Esophagus squamous epithelium (tissue), 5 donors: ENCODE results near the gene ASTL. TPM values are rescaled to one million over a fixed set of nuclear protein-coding genes. Genes with fewer than 3 reads are reported as not detected.

Experiments
- DNase-seq: peaks from one replicate; lab custom pipeline; 2025; lab: John Stamatoyannopoulos, UW
- H3K27ac ChIP-seq, 4 donors: fragments of 200-600 bp; sonication (generic); one replicate each; pipeline ENCODE4 v1.5.1; 2016 to 2019; ENCODE audit warnings: mild to moderate bottlenecking in 1 of 4
- H3K27me3 ChIP-seq, 4 donors: fragments of 200-600 bp; sonication (generic); 1 replicate in 3 of 4; 2 replicates in 1 of 4; pipeline versions ENCODE4 v1.5.1 to v1.6.0; 2017 to 2021; ENCODE audit warnings: antibody characterized with exemption in 1 of 4
- H3K36me3 ChIP-seq, 3 donors: fragments of 200-600 bp; sonication (generic); one replicate each; pipeline ENCODE4 v1.5.1; 2016 to 2019
- H3K4me1 ChIP-seq, 3 donors: fragments of 200-600 bp; sonication (generic); one replicate each; pipeline ENCODE4 v1.5.1; 2017 to 2019
- H3K4me3 ChIP-seq, 4 donors: fragments of 200-600 bp; sonication (generic); 1 replicate in 3 of 4; 2 replicates in 1 of 4; pipeline ENCODE4 v1.5.1; 2016 to 2019; ENCODE audit warnings: mild to moderate bottlenecking in 2 of 4, moderate library complexity in 1 of 4
- H3K9me3 ChIP-seq, 3 donors: fragments of 200-600 bp; sonication (generic); one replicate each; pipeline ENCODE4 v1.5.1; 2016 to 2019
- POLR2A ChIP-seq, 4 donors: fragments of 450-650 bp; IDR thresholded peaks; one replicate each; pipeline ENCODE4 v1.6.1; 2017; ENCODE audit warnings: antibody characterized with exemption in 4 of 4, mild to moderate bottlenecking in 4 of 4, moderate library complexity in 3 of 4
- WGBS, 2 donors: methylation state at CpG; one replicate each; pipeline ENCODE4 v1.1.5; 2018; 5-methylcytosine and 5-hydroxymethylcytosine counted together
- intact Hi-C: fragments of 100-400 bp; cut with DNase I; formaldehyde crosslinking; loops from one replicate; pipeline ENCODE4 v1.15.0; 2022
- total RNA-seq, 4 donors: library from RNA; depleted of rRNA; stranded (reverse); fragments of >200 nt; gene quantifications; one replicate each; pipeline ENCODE4 v1.1.0, GENCODE V29; 2016
- TF ChIP-seq, protein P1 (sequence below), 6 experiments: fragments of 450-650 bp in 4 of 6; fragments of 200-600 bp in 2 of 6; sonication (generic) in 2 of 6; IDR thresholded peaks; one replicate each; pipeline ENCODE4 v1.5.1; 2016 to 2019; ENCODE audit warnings: antibody characterized with exemption in 6 of 6, mild to moderate bottlenecking in 4 of 6, moderate library complexity in 4 of 6
- donor health status: DM: yes; HTN: yes; CAD: no.

ASTL gene
- total RNA-seq, 4 donors from 2014 or later = 0.30 to 0.53 TPM; not detected in 2

GRCh38 chr2:96181529-96181928 is 43.2 kb upstream of the ASTL start:
- DNase-seq = no peak
- TF ChIP-seq, protein P1, sequence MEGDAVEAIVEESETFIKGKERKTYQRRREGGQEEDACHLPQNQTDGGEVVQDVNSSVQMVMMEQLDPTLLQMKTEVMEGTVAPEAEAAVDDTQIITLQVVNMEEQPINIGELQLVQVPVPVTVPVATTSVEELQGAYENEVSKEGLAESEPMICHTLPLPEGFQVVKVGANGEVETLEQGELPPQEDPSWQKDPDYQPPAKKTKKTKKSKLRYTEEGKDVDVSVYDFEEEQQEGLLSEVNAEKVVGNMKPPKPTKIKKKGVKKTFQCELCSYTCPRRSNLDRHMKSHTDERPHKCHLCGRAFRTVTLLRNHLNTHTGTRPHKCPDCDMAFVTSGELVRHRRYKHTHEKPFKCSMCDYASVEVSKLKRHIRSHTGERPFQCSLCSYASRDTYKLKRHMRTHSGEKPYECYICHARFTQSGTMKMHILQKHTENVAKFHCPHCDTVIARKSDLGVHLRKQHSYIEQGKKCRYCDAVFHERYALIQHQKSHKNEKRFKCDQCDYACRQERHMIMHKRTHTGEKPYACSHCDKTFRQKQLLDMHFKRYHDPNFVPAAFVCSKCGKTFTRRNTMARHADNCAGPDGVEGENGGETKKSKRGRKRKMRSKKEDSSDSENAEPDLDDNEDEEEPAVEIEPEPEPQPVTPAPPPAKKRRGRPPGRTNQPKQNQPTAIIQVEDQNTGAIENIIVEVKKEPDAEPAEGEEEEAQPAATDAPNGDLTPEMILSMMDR (IDR thresholded peaks at IDR 0.05) = no peak
- TF ChIP-seq POLR2A (IDR thresholded peaks at IDR 0.05) = no peak
- WGBS, 2 donors = 44 to 60% methylated on average over 5 of the region's 5 CpGs
- no peak overlapping the region for H3K27ac ChIP-seq
- H3K27me3 ChIP-seq = no peaks in the 10 kb centered on the region
- no peaks in the 10 kb centered on the region for H3K9me3 ChIP-seq
- peaks cover 0 to 9% (median 0%) of the 10 kb centered on the region in 3 donors for H3K4me1 ChIP-seq
- H3K36me3 ChIP-seq = peaks cover 5 to 34% (median 19%) of the 10 kb centered on the region in 3 donors
- intact Hi-C loops = no loop called here
- H3K4me3 ChIP-seq = no peak overlapping the region

DNA sequence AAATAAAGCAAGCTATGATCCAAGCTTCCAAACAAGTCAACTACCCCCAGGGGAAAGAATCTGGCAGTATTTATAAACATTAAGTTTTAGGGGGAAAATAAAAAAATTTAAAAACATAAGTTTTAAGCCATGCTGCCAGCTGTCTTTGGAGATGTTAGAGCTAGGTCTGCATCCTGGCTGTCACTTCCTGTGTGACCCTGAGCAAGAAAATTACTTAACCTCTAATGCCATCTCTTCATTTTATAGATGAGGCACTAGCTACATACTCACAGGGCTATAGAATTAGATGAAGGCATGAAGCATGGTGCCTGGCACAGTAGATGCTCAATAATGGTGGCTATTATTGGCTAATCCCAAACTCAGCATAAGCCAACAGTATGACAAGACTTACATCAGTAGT is 42.2 kb upstream of the ASTL start:
- Histone ChIP-seq H3K27ac (no peak overlapping the region), H3K36me3 (peaks cover 0 to 24% (median 13%) of the 10 kb centered on the region in 3 donors), H3K27me3 (no peaks in the 10 kb centered on the region), H3K4me3 (no peak overlapping the region), H3K9me3 (no peaks in the 10 kb centered on the region), H3K4me1 (no peaks in the 10 kb centered on the region)
- DNase-seq = no peak
- intact Hi-C loops = no loop called here
- no peak for TF ChIP-seq POLR2A (IDR thresholded peaks at IDR 0.05)
- TF ChIP-seq, protein P1 (IDR thresholded peaks at IDR 0.05) = no peak

GRCh38 chr2:96180002-96180401 is 41.7 kb upstream of the ASTL start:
- Histone ChIP-seq H3K4me3 (no peak overlapping the region), H3K36me3 (peaks cover 0 to 19% (median 8%) of the 10 kb centered on the region in 3 donors), H3K27me3 (no peaks in the 10 kb centered on the region), H3K27ac (no peak overlapping the region), H3K4me1 (no peaks in the 10 kb centered on the region), H3K9me3 (no peaks in the 10 kb centered on the region)
- intact Hi-C loops = no loop called here
- WGBS, 2 donors = 100% methylated on average over 1 of the region's 1 CpG
- TF ChIP-seq, protein P1 (IDR thresholded peaks at IDR 0.05) = no peak
- TF ChIP-seq POLR2A (IDR thresholded peaks at IDR 0.05) = no peak
- DNase-seq = no peak

DNA sequence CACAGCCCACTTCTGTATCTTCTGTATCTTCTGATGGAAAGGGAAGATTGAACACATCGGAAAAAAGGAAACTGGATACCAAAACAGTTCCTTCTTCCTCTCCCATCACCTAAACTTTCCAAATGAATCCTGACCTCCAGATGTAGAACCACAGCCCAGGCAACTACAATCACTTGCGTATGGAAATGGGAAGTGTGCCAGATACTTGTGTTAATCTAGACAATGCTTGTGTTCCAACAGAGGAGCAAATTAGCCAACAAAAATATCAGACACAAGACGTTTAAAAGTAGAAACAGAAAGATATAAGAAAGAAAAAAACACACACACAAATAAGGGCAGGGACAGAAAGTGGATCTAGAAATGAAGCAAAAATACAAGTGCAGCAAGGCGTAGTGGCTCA is 38.4 kb upstream of the ASTL start:
- DNase-seq = no peak
- intact Hi-C loops = no loop called here
- H3K27me3 ChIP-seq = no peaks in the 10 kb centered on the region
- H3K27ac ChIP-seq = no peak overlapping the region
- no peaks in the 10 kb centered on the region for H3K4me1 ChIP-seq
- TF ChIP-seq, protein P1 (IDR thresholded peaks at IDR 0.05) = no peak
- no peak for TF ChIP-seq POLR2A (IDR thresholded peaks at IDR 0.05)
- WGBS, 2 donors = 51 to 52% methylated on average over 4 of the region's 4 CpGs
- no peak overlapping the region for H3K4me3 ChIP-seq
- H3K9me3 ChIP-seq = no peaks in the 10 kb centered on the region
- H3K36me3 ChIP-seq = no peaks in the 10 kb centered on the region

DNA sequence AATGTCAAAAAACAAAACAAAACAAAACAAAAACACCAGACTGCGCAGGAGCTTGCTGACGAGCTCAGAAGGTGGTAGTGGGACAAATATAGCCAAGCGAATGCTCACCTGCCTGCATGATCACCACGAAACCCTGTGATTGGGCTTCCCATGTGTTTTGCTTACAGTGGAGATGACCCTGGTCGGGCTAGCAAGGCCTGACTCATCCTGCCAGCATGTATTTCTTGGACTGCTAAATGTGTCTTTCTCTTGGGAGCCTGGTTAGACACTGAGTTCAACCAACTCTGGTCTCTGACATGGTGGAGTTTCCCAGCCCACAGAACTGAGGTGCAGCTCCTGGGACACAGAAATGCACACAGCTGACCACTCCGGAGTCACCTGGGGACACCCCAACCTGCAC is 37.6 kb upstream of the ASTL start:
- no peaks in the 10 kb centered on the region for H3K36me3 ChIP-seq
- no peak overlapping the region for H3K4me3 ChIP-seq
- intact Hi-C loops = no loop called here
- 68 to 73% methylated on average over 6 of the region's 6 CpGs for WGBS, 2 donors
- no peak overlapping the region for H3K27ac ChIP-seq
- no peak for TF ChIP-seq POLR2A (IDR thresholded peaks at IDR 0.05)
- TF ChIP-seq, protein P1 (IDR thresholded peaks at IDR 0.05) = no peak
- DNase-seq = no peak
- H3K27me3 ChIP-seq = no peaks in the 10 kb centered on the region
- H3K9me3 ChIP-seq = no peaks in the 10 kb centered on the region
- no peaks in the 10 kb centered on the region for H3K4me1 ChIP-seq
